ENCODE measurements around the gene RAB1B.

The RAB1B gene

DNA sequence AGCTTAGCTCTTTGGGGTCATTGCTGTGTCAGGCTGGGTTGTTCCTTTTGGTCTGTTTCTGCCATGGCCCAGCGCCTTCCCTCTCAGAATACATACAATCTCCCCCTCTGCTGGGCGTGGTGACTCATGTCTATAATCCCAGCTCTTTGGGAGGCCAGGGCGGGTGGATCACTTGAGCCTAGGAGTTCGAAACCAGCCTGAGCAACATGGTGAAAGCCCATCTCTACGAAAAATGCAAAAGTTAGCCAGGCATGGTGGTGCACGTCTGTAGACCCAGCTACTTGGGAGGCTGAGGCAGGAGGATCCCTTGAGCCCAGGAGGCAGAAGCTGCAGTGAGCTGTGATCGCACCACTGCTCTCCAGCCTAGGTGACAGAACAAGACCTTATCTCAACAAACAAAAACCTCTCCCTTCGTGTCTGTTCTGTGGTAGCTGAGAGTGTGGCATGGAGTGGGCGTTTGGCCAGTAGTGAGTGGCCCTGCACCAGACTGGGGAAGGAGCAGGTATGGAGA lies 46.7 kb upstream of the RAB1B start:
- H3K36me3 ChIP-seq: peaks cover 93% of the 10 kb centered on the region
- no peaks in the 10 kb centered on the region for H3K27me3 ChIP-seq
- H3K9me3 ChIP-seq: no peaks in the 10 kb centered on the region
- H3K4me1 ChIP-seq (ENCODE audit: control insufficient read depth in 1 of 2, insufficient read depth in 1 of 2, low read depth in 1 of 2, low read length in 1 of 2): peaks cover 0 to 5% of the 10 kb centered on the region in 2 experiments
- peak overlapping the region; percentile 67 for H3K27ac ChIP-seq
- H3K4me3 ChIP-seq (ENCODE audit: low read depth in 1 of 2, low read length in 1 of 2): no peak overlapping the region
- no peak for TF ChIP-seq CTCF (IDR thresholded peaks at IDR 0.05)

DNA sequence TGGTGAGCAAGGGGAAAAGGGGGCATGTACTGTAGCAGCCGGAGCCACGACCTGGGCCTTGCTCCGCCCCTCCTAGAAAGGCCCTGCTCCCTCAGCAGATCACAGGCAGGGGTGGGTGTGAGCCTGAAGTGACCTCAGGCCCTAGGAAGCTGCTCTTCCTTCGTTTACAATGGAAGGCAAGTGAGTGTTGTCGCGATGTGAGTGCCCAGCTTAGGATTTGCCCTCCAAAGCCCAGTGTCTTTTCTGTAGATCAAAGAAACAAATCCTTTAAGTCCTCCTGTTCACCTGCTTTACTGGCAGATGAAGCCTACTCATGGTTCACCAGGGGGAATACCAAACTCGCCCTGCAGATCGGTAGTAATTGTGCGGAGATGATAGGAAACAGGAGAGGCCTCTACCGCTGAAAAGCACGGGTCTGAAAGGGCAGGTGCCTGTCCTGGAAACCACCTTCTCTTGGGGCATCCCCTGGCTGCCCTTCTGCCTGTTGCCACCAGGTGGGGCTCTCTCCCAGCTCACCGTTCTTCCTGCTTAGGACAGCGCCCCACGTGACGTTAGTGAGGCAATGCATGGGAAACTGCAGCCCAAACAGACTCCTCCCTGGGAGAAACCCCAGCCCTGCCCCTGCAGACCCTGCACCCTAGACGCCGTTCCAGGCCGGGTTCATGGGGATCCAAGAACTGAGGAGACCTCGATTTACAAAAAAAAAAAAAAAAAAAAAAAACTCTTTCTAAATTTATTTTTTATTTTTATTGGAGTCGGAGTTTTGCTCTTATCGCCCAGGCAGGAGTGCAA lies 45.9 kb upstream of the RAB1B start:
- peak; percentile 98 for TF ChIP-seq CTCF (IDR thresholded peaks at IDR 0.05)
- H3K36me3 ChIP-seq: peaks cover 93% of the 10 kb centered on the region
- H3K27ac ChIP-seq: peak overlapping the region; percentile 67
- no peak overlapping the region for H3K4me3 ChIP-seq (ENCODE audit: low read depth in 1 of 2, low read length in 1 of 2)
- H3K4me1 ChIP-seq (ENCODE audit: control insufficient read depth in 1 of 2, insufficient read depth in 1 of 2, low read depth in 1 of 2, low read length in 1 of 2): peaks cover 0 to 5% of the 10 kb centered on the region in 2 experiments
- H3K27me3 ChIP-seq: no peaks in the 10 kb centered on the region
- no peaks in the 10 kb centered on the region for H3K9me3 ChIP-seq

DNA sequence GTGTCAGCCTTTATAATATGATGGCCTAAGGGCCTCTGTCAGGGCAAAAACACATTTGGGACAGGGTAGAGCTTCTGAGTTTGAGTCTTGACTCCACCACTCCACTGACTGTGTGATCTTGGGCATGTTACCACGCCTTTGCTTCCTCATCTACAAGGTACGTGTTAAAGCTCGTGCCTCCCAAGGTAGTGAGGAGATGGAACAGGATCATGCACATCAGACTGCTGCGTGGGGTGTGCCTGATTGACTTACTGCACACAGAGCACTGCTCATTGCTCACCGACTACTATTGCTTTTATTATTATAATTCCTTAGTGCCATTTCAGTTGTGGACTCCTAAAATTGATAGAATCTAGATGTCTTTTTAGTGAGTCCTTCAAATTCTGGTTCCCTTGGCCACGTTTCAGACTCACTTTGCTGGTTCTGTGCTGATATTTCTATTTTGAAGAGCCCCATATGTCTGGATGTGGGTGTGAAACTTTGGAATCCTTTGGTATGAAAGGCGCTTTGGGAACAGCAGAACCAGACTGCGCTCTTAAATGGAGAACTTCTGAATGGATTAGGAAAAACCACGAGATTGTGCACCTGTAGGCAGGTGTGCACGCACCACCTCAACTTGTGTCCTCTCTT lies 44.1 kb upstream of the RAB1B start:
- peaks cover 93% of the 10 kb centered on the region for H3K36me3 ChIP-seq

DNA sequence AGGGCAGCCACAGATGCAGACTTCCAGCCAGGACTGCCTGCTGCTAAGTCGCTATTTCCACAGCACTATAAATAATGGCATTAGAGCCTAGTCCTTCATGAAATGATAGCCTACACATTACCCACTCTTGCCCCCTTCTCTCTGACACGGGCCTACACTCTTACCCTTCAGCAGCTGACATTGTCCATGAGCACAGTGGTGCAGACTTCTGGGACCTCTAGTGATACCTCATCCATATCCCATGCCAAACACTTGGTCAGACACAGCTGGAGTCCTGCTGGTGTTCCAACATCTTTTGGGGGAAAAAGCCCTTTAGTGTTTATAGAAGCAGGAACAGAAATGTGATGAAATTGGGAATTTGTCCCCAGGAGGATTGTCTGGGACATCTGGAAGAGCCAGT lies 43.4 kb upstream of the RAB1B start:
- TF ChIP-seq CTCF (IDR thresholded peaks at IDR 0.05): no peak
- no peaks in the 10 kb centered on the region for H3K27me3 ChIP-seq
- H3K4me1 ChIP-seq (ENCODE audit: control insufficient read depth in 1 of 2, insufficient read depth in 1 of 2, low read depth in 1 of 2, low read length in 1 of 2): peaks cover 0 to 5% of the 10 kb centered on the region in 2 experiments
- no peaks in the 10 kb centered on the region for H3K9me3 ChIP-seq
- H3K36me3 ChIP-seq: peaks cover 88% of the 10 kb centered on the region
- no peak overlapping the region for H3K4me3 ChIP-seq (ENCODE audit: low read depth in 1 of 2, low read length in 1 of 2)
- H3K27ac ChIP-seq: no peak overlapping the region

More for the DNA sequence above, 44.1 kb upstream of the RAB1B start:
- H3K4me3 ChIP-seq (ENCODE audit: low read depth in 1 of 2, low read length in 1 of 2): no peak overlapping the region
- H3K9me3 ChIP-seq: no peaks in the 10 kb centered on the region
- no peak overlapping the region for H3K27ac ChIP-seq
- H3K4me1 ChIP-seq (ENCODE audit: control insufficient read depth in 1 of 2, insufficient read depth in 1 of 2, low read depth in 1 of 2, low read length in 1 of 2): peaks cover 0 to 5% of the 10 kb centered on the region in 2 experiments
- no peak for TF ChIP-seq CTCF (IDR thresholded peaks at IDR 0.05)
- no peaks in the 10 kb centered on the region for H3K27me3 ChIP-seq

DNA sequence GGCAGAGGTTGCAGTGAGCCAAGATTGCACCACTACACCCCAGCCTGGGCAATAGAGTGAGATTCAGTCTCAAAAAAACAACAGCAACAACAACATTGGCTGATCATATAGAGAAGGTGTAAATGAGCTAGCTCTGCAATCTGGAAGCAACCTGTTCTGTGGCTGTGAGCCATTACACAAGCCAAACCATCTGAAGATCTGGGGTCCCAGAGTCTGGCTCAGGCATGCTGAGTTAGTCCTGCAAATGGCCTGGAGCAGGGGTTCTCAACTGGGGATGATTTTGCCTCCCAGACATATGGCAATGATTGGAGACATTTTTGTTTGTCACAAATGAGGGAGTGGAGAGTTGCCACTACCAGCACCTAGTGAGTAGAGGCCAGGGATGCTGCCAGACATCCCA lies 42.3 kb upstream of the RAB1B start:
- no peak for TF ChIP-seq CTCF (IDR thresholded peaks at IDR 0.05)
- H3K4me1 ChIP-seq (ENCODE audit: control insufficient read depth in 1 of 2, insufficient read depth in 1 of 2, low read depth in 1 of 2, low read length in 1 of 2): peaks cover 0 to 5% of the 10 kb centered on the region in 2 experiments
- no peaks in the 10 kb centered on the region for H3K9me3 ChIP-seq
- H3K4me3 ChIP-seq (ENCODE audit: low read depth in 1 of 2, low read length in 1 of 2): no peak overlapping the region
- no peak overlapping the region for H3K27ac ChIP-seq
- H3K27me3 ChIP-seq: no peaks in the 10 kb centered on the region
- H3K36me3 ChIP-seq: peaks cover 88% of the 10 kb centered on the region

Measured in neutrophil (primary cell).